AG09309 (cell line): Measurements from ENCODE around the gene FNDC5.

Source experiments
- DNase-seq: peaks from one replicate; pipeline ENCODE4 v3.0.0-alpha.2; 2010; ENCODE audit warnings: low read depth
- H3K4me3 ChIP-seq: 2 replicates; pipeline ENCODE4 v1.5.1; 2011; ENCODE audit warnings: mild to moderate bottlenecking, low read depth, low read length, moderate library complexity; ENCODE audit not compliant: control insufficient read depth
- CTCF ChIP-seq: IDR thresholded peaks from 2 replicates; pipeline ENCODE4 v1.5.1; 2011; ENCODE audit warnings: mild to moderate bottlenecking, low read depth, low read length, inconsistent platforms; ENCODE audit not compliant: insufficient read depth, control insufficient read depth; ENCODE audit errors: missing control alignments

FNDC5 gene

GRCh38 chr1:32893198-32894018 is 22.7 kb upstream of the FNDC5 start:
- no peak for DNase-seq
- peak overlapping the region; percentile 54 for H3K4me3 ChIP-seq
- peak; percentile 28 for TF ChIP-seq CTCF

GRCh38 chr1:32892368-32893197 is 21.9 kb upstream of the FNDC5 start:
- H3K4me3 ChIP-seq: peak overlapping the region; percentile 54
- DNase-seq: no peak
- peak; percentile 28 for TF ChIP-seq CTCF

- DNase-seq: no peak
- H3K4me3 ChIP-seq: no peak overlapping the region
- no peak for TF ChIP-seq CTCF
Observed at GRCh38 chr1:32891630-32892029, 20.9 kb upstream of the FNDC5 start.

- TF ChIP-seq CTCF: no peak
- H3K4me3 ChIP-seq: no peak overlapping the region
- DNase-seq: no peak
Observed at GRCh38 chr1:32891241-32891570, 20.5 kb upstream of the FNDC5 start.

DNA sequence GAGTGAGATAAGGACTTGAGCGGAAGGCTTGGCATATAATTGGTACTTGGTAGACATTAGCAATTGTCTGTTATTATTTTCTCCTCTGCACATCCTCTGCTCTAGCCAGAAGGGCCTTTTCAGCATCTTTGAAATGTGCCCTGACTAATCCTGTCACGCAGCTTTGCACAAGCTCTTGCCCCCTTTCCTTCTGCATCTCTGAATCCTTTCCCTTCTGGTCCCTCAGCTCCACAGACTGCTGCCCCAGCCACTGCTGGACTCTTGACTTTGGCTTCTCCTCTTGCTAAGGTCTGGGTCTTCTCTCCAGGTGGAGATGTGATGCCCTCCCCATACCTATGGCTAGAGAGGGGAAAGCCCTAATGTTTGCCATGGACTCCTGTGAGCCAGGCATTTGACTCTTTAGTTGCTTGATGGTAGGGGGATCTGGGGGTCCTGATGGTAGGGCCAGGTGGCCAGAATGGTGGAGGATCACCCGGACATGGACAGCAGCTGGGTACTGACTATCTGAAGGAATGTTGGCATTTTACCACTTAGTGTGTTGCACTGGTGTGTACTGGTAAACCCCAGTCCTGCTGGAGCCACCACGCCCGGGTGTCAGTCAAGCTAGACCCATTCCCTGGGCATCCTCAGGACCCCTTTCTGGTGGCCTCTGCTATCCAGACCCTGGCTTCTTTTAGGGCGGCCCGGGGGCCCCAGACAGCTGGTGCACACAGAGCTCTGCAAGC is 20.0 kb upstream of the FNDC5 start:
- no peak for TF ChIP-seq CTCF
- H3K4me3 ChIP-seq: no peak overlapping the region
- DNase-seq: no peak

- TF ChIP-seq CTCF: no peak
- DNase-seq: no peak
Observed at GRCh38 chr1:32889731-32890278, 19.1 kb upstream of the FNDC5 start.

More at GRCh38 chr1:32889731-32890278, 19.1 kb upstream of the FNDC5 start:
- H3K4me3 ChIP-seq: no peak overlapping the region
